Neural progenitor cell (in vitro differentiated cells): ENCODE data around the gene RNPS1.

Source experiments
- CTCF ChIP-seq: fragments of 200-600 bp; sonication (generic); IDR thresholded peaks from 2 replicates; pipeline ENCODE4 v1.5.1; 2017; ENCODE audit warnings: antibody characterized with exemption, mild to moderate bottlenecking
- EZH2 ChIP-seq: fragments of 200-600 bp; sonication (generic); IDR thresholded peaks from 2 replicates; pipeline ENCODE4 v1.6.1; 2017; ENCODE audit warnings: antibody characterized with exemption, mild to moderate bottlenecking, moderate library complexity

DNA sequence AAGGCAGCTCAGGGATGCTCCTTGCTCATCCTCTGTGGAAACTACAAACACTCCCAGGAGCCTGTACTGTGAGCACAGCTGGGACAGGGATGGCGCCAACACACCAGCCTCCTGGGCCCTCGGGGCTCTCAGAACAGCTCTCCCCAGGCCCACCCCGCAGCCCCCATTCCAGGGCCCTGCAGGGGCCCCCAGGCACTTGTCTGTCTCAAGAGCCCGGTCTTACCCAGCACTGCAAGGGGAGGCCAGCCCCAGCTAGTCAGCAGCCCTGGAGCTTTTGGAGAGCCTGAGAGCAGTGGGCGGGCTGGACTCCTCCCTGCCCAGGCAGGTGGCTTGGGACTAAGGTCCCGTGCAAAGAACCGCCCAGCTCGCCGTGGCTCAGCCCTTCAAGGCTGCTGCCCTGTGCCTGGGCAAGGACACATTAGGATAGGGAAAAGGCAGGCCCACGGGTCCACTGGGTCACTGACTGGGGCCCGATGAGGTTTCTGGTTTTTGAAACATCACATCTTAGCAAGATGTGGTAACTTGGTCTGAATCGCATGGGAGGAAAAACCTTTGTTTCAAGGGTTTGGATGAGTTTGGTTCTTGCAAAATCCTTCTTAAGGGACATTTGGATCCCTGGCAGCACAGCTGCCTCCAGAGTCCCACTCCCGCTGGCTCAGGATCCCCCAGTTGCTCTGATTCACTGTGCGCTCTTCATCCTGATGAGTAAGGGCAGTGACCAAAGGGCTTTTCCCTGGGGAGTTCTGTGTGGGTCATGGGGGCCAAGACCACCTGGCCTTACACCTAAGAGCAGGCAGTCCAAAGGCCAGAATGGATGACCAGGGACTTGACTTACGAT, 28.9 kb downstream of the RNPS1 start:
- TF ChIP-seq CTCF: no peak
- no peak for TF ChIP-seq EZH2
